ENCODE results near the gene TTC28.

DNA sequence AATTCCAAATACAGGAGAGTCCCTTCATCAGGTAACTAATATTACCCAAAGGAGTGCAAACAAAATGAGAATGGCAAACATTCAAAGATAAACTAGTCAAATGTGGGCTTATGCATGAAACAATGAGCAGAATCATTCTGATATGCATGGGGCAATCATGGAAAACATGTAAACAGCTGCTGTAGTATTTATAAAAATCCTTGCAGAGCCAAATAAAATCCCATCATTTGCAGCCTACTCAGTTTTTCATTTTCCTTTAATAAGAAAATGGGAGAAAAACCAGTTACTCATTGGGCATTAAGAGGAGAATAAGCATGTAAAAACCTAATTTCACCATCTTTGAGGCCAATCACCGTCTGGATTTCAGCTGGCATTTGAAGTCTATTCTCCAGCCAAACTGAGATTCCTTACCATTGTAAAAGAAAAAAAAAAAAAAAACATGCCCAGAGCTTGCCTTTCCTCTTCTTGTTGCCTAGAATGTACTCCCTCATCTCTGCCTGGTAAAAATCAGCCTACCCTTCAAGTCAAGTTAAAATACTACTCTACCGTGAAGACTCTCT, 249.1 kb downstream of the TTC28 start:
- no peak for TF ChIP-seq HCFC1 (IDR thresholded peaks at IDR 0.05; ENCODE audit: low read length)
- no peak for TF ChIP-seq IKZF2 (IDR thresholded peaks at IDR 0.05)
- TF ChIP-seq KDM1A (IDR thresholded peaks at IDR 0.05; ENCODE audit: borderline replicate concordance), result no peak

All from GM12878 (cell line).